KBM-7 (cell line): ENCODE data around the gene TBC1D7.
"Not testable (repeated sequence)": the region's sequence is repeated elsewhere in the genome, so short reads cannot be mapped to it uniquely, and the experiment has no call there.

Experiments used
- DNase-seq: peaks from one replicate; pipeline ENCODE4 v3.0.0-alpha.2; 2015
- in situ Hi-C: fragments of 300-500 bp; cut with MboI; formaldehyde crosslinking; loops from 2 replicates; pipeline ENCODE4 v1.14.3; 2020; ENCODE audit warnings: low sequenced_read_pairs, low pct_unique_long_range_greater_than_20kb, mixed read lengths

TBC1D7 gene

GRCh38 chr6:13328875-13329183 is 492 bp upstream of the TBC1D7 start:
- in situ Hi-C loops: no loop called here
- DNase-seq: no peak

GRCh38 chr6:13327691-13328075 is 654 bp downstream of the TBC1D7 start:
- DNase-seq: no peak
- in situ Hi-C loops: no loop called here

GRCh38 chr6:13326031-13326586 is 2.2 kb downstream of the TBC1D7 start:
- DNase-seq, in situ Hi-C loops: not testable (repeated sequence)

GRCh38 chr6:13319891-13320564 is 8.3 kb downstream of the TBC1D7 start:
- in situ Hi-C loops: no loop called here
- DNase-seq: no peak

GRCh38 chr6:13318821-13319220 is 9.5 kb downstream of the TBC1D7 start:
- no peak for DNase-seq
- in situ Hi-C loops: no loop called here

GRCh38 chr6:13315896-13316295 is 12.4 kb downstream of the TBC1D7 start:
- no peak for DNase-seq
- in situ Hi-C loops: no loop called here

GRCh38 chr6:13314806-13315205 is 13.5 kb downstream of the TBC1D7 start:
- in situ Hi-C loops: no loop called here
- DNase-seq: no peak

- in situ Hi-C loops: no loop called here
Measured at GRCh38 chr6:13311155-13311554, 17.2 kb downstream of the TBC1D7 start.

GRCh38 chr6:13308332-13308731 is 20.0 kb downstream of the TBC1D7 start:
- in situ Hi-C loops: no loop called here

More at GRCh38 chr6:13311155-13311554, 17.2 kb downstream of the TBC1D7 start:
- no peak for DNase-seq

GRCh38 chr6:13307508-13307995 is 20.8 kb downstream of the TBC1D7 start:
- DNase-seq: no peak
- in situ Hi-C loops: no loop called here

More at GRCh38 chr6:13308332-13308731, 20.0 kb downstream of the TBC1D7 start:
- no peak for DNase-seq

- DNase-seq: no peak
- in situ Hi-C loops: no loop called here
Measured at GRCh38 chr6:13305791-13306190, 22.5 kb downstream of the TBC1D7 start.

- DNase-seq: no peak
- in situ Hi-C loops: no loop called here
Measured at GRCh38 chr6:13305288-13305687, 23.0 kb downstream of the TBC1D7 start.

- no peak for DNase-seq
- in situ Hi-C loops: no loop called here
Measured at GRCh38 chr6:13304580-13305260, 23.6 kb downstream of the TBC1D7 start.

- DNase-seq: no peak
- in situ Hi-C loops: no loop called here
Measured at GRCh38 chr6:13304101-13304500, 24.2 kb downstream of the TBC1D7 start.

GRCh38 chr6:13303668-13304017 is 24.7 kb downstream of the TBC1D7 start:
- in situ Hi-C loops: no loop called here
- DNase-seq: peak; percentile 50

GRCh38 chr6:13302751-13303667 is 25.3 kb downstream of the TBC1D7 start:
- peak; percentile 94 for DNase-seq
- in situ Hi-C loops: no loop called here

- in situ Hi-C loops: no loop called here
- DNase-seq: no peak
Measured at GRCh38 chr6:13302291-13302690, 26.0 kb downstream of the TBC1D7 start.

- no peak for DNase-seq
- in situ Hi-C loops: no loop called here
Measured at GRCh38 chr6:13300643-13301590, 27.4 kb downstream of the TBC1D7 start.

GRCh38 chr6:13299918-13300317 is 28.4 kb downstream of the TBC1D7 start:
- in situ Hi-C loops: no loop called here
- DNase-seq: no peak
